GM12874 (cell line): Measurements from ENCODE around the gene SCN1B.

Experiments
- TF ChIP-seq, protein P1 (sequence below): IDR thresholded peaks from 2 replicates; pipeline ENCODE4 v1.5.1; 2011; ENCODE audit warnings: low read depth, mild to moderate bottlenecking, control low read depth, low read length, moderate library complexity; ENCODE audit not compliant: insufficient read depth

Gene SCN1B

DNA sequence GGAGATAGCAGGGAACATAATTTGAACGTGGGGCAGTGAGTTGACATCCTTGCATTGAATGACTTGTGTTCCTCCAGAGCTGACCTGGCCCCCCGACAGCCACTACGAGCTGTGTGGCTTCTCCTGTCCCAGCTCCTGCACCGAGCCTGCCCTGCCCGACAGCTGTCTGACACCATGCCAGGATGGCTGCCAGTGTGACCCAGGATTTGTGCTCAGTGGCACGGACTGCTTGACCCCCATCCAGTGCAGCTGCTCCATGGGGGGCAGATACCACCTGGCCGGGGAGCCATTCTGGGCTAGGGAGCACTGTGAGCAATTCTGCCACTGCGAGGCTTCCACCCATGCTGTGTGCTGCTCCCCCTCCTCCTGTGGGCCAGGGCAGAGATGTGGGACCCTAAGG lies 56.2 kb downstream of the SCN1B start:
- TF ChIP-seq, protein P1, sequence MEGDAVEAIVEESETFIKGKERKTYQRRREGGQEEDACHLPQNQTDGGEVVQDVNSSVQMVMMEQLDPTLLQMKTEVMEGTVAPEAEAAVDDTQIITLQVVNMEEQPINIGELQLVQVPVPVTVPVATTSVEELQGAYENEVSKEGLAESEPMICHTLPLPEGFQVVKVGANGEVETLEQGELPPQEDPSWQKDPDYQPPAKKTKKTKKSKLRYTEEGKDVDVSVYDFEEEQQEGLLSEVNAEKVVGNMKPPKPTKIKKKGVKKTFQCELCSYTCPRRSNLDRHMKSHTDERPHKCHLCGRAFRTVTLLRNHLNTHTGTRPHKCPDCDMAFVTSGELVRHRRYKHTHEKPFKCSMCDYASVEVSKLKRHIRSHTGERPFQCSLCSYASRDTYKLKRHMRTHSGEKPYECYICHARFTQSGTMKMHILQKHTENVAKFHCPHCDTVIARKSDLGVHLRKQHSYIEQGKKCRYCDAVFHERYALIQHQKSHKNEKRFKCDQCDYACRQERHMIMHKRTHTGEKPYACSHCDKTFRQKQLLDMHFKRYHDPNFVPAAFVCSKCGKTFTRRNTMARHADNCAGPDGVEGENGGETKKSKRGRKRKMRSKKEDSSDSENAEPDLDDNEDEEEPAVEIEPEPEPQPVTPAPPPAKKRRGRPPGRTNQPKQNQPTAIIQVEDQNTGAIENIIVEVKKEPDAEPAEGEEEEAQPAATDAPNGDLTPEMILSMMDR: no peak

DNA sequence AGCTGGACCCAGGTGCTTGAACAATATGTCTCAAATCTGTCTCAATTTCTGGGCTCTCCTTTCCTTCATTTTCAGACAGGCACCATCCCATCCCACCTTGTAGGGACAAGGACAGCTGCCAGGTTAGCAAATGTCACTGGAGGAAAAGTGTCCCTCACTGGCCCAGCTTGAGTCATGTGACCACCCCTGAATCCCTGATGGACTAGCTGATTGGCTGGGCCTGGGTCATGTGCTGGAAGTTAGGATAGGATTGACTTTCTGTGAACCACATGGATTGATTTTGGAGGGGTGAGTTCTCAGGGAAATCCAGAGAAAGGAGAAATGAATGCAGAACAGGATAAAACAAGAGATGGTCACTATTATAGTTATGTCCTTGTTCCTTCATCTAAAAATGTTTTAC lies 57.1 kb downstream of the SCN1B start:
- TF ChIP-seq, protein P1: no peak

DNA sequence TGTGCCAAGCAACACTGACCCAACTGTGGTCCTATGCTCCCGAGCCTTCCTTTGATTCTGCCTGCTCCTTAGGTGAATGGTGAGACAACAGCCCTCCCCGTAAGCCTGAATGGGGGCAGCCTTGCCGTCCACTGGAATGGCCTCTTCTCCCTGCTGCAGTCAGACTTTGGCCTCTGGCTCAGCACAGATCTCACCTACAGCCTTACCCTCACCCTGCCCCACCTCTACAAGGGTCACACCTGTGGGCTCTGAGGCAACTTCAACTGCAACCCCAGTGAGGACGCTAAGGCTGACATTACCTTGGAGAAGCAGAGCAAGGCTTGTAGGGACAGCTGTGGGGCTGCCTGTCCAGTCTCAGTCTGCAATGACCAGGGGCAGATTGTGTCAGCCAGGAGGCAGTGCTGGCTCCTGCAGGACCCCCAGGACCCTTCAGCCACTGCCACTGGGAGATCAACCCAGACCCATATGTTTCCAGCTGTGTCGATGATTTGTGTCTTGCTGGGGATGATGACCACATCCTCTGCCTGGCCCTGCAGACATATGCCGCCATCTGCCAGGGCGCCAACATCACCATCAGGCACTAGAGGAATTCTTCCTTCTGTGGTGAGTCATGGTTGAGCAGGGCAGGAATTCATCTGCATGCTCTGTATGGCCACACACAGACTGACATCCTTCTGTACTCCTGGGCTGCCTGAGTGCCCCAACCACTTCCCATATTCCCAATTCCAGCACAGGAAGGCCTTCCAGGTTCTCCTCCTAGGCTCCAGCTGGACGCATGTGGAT lies 58.1 kb downstream of the SCN1B start:
- TF ChIP-seq, protein P1: no peak

DNA sequence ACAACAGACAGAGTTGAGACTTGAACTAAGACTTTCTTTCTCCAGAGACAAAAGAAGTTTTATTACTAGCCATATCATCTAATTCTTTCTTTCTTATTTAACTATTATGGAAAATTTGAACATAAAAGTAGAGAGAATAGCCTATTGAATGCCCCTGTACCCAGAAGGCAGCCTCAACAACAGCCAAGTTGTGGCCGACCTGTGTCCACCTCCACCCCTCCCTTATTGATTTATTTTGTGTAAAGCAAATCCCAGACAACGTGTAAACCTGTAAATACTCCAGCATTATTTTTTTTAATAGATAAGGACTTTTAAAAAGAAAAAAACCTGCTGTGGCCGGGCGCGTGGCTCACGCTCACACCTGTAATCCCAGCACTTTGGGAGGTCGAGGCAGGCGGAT lies 59.3 kb downstream of the SCN1B start:
- TF ChIP-seq, protein P1: no peak
